Prostate gland (tissue), 2 donors: ENCODE results near the gene GAL3ST1.

Source experiments
- CTCF ChIP-seq, 4 experiments: fragments of 200-600 bp in 2 of 4; fragments of 450-650 bp in 2 of 4; sonication (generic) in 2 of 4; IDR thresholded peaks; 1 replicate in 3 of 4; 2 replicates in 1 of 4; pipeline ENCODE4 v1.5.1; 2016 to 2019; ENCODE audit warnings: antibody characterized with exemption in 4 of 4, mild to moderate bottlenecking in 2 of 4, moderate library complexity in 2 of 4
- POLR2AphosphoS5 ChIP-seq: sonication (generic); formaldehyde crosslinking; IDR thresholded peaks from one replicate; pipeline ENCODE4 v1.6.1; 2017; ENCODE audit warnings: antibody characterized with exemption

- TF ChIP-seq CTCF (IDR thresholded peaks at IDR 0.05) (no peak), POLR2AphosphoS5 (no peak)
These were observed 60.2 kb downstream of the GAL3ST1 start for GRCh38 chr22:30514252-30514651.
